HK-2 (cell line): ENCODE results near the gene TFPI.

Source experiments
- DNase-seq: peaks from one replicate; pipeline ENCODE4 v3.0.0-alpha.2; 2018; ENCODE audit not compliant: unreplicated experiment

TFPI gene

DNA sequence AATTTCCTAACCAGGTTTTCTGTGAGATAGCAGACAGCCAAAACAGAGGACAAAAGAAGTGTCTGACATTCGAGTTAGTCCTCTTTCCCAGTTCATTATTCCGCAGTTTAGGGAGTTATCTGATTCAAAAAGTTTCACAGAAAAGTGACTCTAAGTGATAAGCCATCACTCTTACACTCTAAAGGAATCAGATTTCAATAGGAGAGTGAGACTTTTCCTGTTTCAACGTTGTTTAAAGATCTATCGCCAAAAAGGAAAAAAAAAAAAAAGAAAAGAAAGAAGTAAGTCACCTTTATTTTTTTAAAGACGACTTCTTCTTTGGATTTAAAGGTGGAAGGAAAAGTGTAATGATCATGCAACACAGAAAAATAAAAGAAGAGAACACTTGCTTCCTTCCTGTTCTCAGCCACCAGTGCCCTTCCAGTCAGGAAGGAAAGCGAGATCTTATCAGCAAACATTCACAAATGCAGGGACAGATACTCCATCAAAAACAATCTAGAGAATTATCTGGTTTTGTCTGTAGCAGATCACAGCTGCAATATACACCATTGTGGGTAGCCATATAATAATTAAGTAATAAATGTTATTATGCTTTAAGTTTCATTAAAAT lies 49.8 kb downstream of the TFPI start:
- DNase-seq = no peak

DNA sequence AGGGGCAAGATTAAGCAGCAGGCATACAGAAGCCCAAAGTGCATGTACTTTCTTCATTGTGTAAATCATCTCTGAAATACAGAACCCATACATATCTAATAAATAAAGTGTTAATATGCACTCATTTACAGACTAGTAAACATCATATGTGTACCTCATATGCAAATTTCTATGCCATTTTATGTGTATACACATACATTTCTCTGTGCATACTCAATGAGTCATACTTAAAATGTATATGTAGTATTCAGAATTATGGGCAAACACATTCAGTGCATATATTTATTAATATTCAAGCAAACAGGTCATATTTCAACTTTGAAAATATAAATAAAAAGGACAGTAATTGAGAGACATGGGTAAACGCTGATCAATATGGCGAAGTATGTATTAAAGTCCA lies 50.5 kb downstream of the TFPI start:
- no peak for DNase-seq

DNA sequence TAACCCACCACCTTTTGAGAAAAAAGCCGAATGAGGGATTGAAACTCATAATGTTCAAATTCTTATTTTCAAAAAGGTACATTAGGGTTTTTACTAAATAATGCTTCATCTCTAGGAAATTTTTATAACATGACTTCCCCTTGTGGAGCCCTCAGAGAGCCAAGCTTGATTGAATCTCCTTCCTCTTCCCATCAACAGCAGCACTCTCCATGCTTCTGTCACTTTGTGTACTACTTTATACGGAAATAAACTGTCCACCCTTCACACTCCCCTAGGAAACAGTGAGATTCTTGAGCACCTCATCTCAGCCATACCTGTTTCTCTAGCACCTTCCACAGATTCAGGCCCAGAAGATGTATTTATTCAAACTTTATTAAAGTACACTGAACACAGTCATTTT lies 51.8 kb downstream of the TFPI start:
- DNase-seq = no peak

DNA sequence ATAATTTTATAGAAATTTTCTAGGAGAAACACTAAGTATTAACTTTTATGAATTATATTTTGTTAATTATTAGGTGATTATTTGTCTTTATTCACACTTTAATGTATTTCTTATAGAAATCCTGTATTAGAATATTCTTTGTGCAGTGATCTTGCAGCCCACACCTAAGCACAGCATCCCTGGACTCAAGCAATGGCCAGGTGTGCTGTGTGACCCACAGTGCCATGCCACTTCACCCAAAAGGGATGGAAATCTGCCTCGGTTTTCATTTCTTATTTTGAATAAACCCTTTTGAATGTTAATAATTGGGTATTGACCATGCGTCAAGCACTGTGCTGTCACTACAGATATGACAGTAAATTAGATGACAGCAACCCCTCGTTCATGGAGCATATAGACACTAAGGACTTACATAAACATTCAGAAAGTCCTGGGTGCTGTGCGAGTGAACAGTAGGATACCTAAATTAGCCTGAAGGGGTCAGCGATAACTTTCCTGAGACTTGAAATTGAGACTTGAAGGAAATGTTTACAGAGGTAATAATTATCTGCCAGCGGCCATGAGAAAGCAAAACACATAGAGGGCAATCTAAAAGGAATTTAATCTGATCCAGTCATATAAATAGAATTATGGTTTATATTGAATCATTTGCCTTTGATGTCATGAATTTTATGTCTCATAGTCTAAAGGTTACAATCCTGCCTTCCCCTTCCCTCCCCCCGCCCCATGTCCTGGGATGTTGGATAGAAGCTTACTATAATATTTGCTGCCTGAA lies 53.5 kb downstream of the TFPI start:
- DNase-seq = no peak

DNA sequence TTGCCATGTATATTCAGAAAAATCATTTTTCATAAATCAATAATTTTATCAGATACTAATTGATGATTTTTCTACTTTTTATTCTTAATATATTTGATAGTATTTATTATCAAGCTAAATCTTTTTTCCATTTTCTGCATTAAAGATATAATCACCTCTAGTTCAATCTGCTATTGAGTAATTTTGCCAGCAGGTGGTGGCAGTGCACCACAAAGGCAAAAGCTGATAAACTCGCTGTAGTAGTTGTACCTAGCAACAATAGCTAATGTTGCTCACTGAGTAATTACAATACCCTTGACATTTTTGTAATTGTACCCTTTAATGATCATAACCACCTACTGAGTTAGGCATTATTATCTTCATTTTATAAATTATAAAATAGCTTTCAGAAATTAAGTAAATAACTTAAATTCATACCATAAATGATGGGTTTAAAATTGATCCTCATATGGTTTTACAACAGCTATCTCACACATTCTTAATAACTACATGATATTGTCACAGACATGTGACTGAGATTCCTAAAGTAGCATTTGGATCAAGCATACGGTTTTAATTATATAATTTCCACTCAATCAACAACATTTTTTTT lies 54.2 kb downstream of the TFPI start:
- DNase-seq = peak; percentile 38

DNA sequence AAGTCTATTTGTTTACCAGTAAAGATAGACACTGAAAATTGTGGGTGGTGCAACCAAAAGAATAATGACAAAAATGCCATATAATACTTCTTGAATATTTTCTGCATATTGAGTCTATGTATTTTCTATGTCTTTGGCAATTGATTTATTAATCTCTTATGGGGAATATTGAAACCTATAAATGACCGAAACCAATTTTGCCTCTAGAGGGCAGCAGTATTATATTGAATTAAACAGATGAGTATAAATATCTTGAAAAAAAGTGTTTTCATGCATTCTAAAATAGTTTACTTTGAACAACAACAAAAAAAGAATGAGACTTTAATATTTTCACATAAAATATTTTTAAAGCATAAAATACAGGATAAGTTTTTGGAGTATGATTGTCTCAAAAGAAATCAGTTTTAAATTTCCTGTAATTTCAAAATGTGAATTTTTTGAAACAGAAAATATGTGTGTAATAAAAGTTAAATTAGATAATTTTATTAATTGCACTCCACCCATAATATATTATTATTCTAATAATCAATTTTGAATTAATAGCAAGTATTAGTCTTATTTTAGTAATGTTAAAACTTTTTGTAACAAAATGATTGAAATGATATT lies 56.3 kb downstream of the TFPI start:
- no peak for DNase-seq

DNA sequence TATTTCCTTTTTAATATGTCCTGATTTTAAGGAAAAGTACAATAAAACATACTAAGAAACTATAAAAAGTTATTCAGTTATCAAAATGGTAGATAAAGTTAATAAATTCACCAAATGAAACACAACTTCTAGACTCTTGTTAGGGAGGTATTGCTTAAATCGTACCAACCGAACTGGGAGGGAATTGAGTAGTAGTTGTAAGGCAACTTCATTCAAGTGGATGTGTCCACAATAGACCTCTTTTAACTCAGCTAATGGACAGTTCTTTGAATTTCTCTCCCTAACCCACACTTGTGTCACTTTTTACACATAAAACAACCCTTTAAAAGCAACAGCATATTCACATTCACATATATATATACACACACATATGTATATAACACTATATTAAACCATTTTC lies 57.1 kb downstream of the TFPI start:
- no peak for DNase-seq

DNA sequence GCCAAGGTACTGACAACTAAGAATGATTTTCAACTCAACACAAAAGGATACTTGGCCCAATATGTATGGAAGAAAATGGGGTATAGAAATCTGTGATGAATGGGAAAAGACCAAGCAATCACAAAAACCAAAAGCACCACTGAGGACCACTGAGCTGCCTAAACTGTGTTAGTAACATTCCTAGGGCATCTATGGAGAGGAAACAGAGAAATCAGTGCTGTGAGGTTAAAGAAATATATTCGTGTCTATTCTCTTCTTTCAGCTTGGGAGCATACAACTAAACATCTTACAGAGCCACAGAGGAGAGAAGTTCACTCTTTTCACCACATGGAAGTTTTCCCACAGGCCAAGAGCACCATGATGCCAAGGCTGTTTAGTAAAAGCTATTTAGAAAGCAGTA lies 58.9 kb downstream of the TFPI start:
- DNase-seq = no peak

DNA sequence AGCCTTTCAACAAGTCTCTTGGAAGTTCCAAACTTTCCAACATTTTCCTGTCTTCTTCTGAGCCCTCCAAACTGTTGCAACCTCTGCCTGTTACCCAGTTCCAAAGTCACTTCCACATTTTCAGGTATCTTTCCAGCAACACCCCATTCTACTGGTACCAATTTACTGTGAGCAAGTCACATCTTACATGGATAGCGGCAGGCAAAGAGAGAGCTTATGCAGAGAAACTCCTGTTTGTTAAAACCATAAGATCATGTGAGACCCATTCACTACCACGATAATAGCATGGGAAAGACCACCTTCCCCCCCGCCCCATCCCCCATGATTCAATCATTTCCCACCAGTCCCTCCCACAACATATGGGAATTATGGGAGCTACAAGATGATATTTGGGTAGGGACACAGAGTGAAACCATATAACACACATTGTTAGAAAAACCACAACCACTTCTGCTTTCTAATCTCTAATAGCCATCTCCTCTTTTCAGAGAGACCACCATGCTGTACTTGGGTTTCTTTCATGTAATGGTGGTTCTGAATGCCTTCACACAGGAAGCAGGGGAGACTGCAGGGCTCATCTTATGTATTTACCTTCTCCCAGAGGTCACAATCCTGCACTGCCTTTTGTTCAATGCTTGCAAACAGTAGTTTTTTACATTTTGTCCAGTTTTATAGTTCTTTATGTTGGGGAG lies 60.2 kb downstream of the TFPI start:
- DNase-seq = no peak

DNA sequence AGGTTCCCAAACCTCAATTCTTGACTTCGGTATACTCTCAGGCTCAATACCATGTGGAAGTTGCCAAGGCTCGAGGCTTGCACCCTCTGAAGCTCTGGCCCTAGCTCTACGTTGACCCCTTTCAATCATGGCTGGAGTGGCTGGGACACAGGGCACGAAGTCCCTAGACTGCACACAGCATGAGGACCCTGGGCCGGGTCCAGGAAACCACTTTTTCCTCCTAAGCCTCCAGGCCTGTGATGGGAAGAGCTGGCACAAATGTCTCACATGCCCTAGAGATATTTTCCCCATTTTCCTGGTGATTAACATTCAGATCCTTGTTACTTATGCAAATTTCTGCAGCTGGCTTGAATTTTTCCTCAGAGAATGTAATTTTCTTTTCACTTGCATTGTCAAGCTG lies 61.1 kb downstream of the TFPI start:
- no peak for DNase-seq

DNA sequence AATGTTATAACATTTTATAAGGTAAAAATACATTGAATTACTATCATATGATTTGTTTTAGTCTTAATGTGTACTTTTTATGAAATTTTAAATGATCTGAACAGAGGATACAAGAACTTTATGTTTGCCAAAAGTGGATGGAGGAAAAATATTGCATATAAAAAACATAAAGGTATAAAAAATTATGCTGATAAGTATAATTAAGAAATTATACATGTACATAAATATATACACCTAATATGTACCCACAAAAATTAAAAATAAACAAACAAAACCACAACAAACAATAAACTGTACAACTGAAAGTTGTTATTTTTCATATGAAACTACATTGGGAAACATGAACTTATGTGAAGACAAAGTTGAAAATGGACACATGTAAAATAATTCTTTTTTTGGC lies 68.0 kb downstream of the TFPI start:
- DNase-seq = no peak

DNA sequence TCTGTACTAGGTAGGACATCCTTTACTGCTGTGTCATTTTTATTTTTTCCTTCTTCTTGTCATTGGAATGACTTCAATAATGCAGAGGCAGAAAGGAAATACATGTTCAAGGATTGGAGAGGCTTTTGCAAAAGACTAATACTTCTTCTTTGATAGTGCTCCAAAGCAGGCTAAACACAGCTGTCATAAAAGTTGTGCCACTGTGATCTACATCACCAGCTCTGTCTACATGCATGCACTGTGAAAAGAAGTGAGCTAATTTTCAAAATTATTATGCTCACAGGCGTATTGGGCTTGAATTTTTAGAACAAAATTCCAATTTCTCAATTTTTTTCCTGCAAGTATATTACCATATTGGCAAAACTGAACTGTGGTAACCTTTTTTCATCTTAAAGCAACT lies 68.7 kb downstream of the TFPI start:
- DNase-seq = no peak

DNA sequence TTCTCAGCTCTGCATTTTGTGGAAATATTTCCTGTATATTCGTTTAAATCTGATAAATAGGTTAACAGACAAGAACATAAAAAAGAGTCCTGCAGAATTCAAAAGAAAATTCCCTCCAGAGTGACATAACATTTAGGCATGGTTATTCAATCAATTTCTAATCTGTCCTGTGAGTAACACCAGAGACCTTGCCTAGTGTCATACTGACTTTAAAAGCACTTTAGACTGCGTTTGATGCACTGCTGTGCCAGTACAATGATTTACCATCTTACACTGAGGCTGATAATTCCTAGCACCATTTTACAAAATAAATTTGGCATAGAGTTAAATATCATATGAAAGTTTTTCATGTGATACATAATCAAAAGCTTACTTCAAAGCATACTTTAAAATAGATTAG lies 70.7 kb downstream of the TFPI start:
- DNase-seq = no peak

DNA sequence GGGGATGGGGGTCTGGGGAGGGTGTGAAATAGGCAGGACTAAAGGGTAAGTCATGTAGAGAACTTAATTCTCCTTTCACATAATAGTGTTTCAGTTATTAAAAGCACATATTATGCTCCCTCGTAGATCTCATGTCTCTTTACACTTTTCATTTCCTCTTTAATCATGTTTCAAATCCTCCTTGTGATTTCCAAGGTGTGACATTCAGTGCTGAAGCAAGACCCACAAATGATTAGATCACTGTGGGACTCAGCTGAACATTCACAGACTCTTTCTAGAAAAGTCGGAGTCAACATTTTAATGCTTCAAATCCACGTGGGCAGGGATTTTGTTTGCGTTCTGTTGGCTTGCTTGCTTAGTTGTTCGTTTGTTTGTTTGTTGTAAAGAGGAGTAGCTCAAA lies 71.4 kb downstream of the TFPI start:
- DNase-seq = no peak

DNA sequence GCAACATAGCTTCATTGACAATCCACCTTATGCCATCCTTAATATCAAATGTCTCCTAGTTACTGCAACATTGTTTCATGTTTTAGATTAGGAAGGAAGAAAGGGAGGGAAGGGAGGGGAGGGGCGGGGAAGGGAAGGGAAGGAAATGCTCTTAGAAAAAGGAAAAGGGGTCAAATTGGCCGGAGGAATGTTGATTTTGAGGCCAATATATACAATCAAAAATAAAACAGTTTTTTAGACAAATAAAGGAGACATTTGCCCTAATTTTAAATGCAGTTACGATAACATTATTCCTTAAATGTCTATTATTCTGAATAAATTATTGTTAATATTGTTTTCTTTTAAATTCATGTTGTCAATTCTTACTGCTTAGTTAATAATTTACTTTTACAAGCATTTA lies 72.7 kb downstream of the TFPI start:
- DNase-seq = no peak

DNA sequence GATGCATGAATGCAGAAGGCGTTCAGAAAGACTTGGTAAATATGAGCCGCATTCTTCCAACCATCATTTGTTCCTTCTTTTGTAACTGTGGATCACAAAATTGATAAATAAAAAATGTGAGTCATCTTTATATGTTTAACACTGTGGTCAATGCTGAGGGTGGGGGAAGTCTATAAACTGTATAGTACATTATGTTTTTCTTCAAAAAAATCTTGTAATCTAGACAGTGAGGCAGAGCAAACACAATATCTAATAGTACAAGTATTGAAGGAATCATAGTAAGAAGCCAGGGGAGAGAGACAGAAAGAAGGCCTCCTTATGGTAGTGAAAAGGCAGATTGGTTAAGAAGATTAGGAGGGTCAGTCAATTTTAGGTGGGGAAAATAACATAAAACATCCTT lies 75.5 kb downstream of the TFPI start:
- DNase-seq = no peak

DNA sequence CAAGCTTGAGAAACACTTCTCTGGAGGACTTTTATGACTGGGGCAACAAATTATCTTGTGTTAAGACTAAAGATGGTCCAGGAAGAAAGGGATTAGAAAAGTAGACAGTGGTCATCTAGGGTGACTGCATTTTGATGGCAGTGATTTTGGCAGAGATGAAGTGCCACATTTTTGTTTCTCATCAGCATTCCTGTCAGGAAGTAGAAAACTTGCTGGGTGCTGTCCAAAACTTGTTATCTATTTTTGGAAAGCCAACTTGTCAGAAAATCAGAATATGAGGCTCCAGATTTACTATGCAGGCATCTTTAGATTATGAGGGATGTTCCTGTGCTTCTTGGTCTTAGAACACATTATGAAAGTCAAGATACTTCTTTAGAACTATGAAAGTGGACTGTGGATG lies 77.2 kb downstream of the TFPI start:
- DNase-seq = no peak

DNA sequence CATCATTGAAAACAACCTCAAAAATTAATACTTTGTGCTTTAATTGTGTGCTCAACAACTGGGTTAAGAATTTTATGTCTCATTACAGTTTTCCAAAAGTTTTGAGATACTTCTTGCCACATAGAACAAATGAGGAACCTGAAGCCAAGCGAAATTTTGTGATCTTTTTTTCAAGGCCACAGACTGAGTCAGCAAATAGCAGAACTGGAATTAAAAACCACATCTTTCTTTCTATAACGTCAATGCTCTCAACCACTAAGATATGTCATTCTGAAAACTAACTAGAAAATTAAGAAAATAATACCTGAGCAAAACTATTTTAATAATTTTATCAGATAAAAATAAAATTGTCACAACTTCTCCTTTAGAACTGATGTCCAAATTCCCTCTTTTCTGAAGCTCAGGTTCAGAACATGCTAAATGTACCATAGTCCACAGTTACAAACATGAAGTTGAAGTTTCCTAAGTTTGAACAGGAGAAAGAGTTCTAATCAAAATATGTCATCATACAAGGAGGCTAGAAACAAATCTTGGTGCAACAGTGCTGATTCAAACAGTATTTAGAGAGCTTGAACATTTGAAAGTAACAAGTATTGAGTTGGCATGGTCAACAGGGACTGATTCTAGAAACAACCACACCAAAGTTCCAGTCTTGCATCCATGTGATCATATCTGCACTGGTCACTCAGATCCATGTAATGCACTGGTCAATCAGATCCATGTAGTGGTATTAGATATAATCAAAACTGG lies 78.6 kb downstream of the TFPI start:
- DNase-seq = no peak

DNA sequence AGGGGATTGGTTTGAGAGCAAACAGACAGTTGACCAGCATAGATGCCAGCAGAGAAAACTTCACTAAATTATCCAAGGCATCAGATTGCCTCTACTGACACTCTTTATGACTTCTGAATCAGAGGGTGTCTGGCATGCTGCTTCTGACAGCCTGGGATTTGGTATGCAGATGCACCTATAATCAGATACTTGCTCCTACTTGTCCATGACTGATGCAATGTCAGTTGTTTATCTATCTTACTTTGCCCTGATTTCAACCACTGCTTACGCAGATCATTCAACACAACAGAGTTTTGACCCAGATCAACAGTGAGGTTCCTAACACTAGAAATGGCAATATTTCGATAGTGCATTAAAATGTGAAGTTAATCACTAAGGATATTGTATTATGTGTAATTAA lies 83.5 kb downstream of the TFPI start:
- DNase-seq = no peak

DNA sequence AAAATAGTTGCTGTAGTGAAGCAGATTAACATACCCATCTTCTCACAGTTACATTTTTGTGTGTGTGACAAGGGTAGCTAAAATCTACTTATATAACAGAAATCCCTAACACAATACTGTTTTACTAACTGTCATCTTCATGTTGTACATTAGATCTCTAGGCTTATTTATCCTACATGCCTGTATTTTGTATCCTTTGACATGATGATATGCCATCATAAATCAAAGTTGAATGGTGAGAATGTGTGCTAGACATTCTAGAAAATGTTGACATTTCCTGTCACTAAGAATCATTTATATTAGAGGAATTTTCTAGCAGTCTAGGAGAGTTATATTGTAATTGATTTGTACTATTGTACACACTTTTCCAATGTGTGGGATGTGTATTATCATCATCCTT lies 84.7 kb downstream of the TFPI start:
- no peak for DNase-seq

DNA sequence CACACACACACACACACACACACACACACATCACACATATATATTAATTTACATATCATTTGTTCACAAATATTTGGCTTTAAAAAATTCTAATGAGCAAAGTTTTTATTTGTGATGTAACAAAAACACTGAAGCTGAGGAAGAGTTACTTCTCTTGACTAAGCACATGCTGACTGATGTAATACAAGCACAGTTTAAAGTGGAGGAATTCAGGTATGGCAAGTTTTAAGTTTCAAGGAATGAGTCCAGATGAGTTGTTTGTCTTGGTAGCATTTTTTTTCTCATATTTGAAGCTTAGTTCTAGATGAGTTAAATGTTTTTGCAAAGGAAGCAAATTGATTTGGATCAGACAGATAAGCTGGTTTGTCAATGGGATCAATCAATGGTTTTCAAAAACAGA lies 86.0 kb downstream of the TFPI start:
- DNase-seq = no peak
